ENCODE data around the gene CLEC18A. TPM values are rescaled to one million over a fixed set of nuclear protein-coding genes. Genes with fewer than 3 reads are reported as not detected.

Gene CLEC18A
- total RNA-seq, 2 experiments from 2014 or later = 0.99 to 1.0 TPM

DNA sequence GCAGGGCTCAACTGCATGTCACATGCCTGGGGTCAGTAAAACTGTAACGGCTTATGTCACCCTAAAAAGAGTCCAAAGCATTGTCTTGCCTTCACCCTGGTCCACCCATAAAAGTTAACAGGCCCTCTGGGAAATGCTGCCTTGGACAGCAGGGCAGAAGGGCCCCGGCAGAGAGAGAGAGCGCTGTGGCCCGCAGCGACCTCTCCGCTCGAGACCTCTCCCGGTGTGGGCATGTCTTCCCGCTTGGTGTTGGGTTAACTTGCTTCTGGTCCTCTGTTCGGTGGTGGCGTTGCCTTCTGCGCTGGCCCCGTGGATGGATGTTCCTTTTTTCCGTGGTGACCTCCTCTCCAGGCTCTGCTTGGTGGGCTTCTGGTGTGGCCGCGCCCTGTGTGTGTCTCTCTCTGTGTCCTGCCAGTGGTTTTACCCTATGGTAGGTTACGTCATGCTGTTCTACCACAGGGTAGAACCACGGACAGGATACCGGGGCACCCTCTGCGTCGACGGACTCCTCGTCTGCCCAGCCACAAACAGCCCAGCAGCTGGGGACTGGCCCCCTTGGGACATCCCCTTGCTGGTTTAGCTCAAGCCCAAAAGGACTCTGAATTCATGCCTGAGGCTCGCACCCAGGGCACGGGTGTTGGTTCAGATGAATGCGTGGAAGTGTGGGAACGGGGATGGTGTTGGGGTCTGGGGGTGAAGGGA, 18.3 kb upstream of the CLEC18A start:
- Mint-ChIP-seq H3K4me1 (no peaks in the 10 kb centered on the region), H3K27ac (no peak overlapping the region), H3K36me3 (ENCODE audit: low read depth) (peaks cover 22% of the 10 kb centered on the region), H3K27me3 (no peaks in the 10 kb centered on the region), H3K4me3 (no peak overlapping the region), H3K9me3 (no peaks in the 10 kb centered on the region)
- DNase-seq = no peak
- ChIA-PET POLR2A (no interaction called here), CTCF (no interaction called here)

DNA sequence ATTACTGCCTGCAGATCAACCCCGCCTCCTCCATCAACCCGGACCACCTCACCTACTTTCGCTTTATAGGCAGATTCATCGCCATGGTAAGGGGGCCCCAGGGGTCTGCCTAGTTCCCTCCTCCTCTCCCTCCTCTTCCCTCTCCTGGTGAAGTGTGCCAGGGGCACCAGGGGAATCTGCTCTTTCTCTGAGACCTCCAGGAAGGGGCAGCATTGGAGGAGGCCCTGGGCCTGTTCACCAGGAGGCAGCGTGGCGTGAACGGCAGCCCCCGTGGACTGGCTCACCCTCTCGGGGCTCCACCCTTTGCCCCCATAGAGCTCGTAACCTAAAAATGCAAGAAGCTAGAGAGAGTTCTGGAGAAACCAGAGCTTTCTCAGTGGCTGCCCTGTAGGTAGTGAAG, 17.1 kb upstream of the CLEC18A start:
- no peaks in the 10 kb centered on the region for H3K9me3 Mint-ChIP-seq
- H3K36me3 Mint-ChIP-seq (ENCODE audit: low read depth) = peaks cover 22% of the 10 kb centered on the region
- no peak overlapping the region for H3K4me3 Mint-ChIP-seq
- POLR2A ChIA-PET = no interaction called here
- DNase-seq = no peak
- no peaks in the 10 kb centered on the region for H3K27me3 Mint-ChIP-seq
- no peak overlapping the region for H3K27ac Mint-ChIP-seq
- no peaks in the 10 kb centered on the region for H3K4me1 Mint-ChIP-seq
- CTCF ChIA-PET = interaction anchor here (0.8 kb wide), 1 partner anchor 8 kb away, joined by 3 read pairs; no protein-coding TSS in a partner anchor

DNA sequence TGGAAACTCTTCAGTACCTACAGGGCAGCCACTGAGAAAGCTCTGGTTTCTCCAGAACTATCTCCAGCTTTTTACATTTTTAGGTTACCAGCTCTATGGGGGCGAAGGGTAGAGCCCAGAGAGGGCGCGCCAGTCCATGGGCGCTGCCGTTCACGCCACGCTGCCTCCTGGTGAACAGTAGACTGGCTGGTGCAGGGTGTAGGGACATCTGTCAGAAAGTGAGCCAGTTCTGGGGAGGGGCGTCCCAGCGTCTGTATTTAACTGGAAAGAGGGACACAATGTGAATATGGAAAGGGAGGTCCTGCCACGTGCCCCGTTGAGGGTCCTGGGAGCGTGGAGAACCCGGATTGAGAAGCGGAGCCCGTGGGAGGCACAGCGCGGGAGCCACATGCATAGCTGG, 16.4 kb upstream of the CLEC18A start:
- H3K36me3 Mint-ChIP-seq (ENCODE audit: low read depth) = peaks cover 22% of the 10 kb centered on the region

DNA sequence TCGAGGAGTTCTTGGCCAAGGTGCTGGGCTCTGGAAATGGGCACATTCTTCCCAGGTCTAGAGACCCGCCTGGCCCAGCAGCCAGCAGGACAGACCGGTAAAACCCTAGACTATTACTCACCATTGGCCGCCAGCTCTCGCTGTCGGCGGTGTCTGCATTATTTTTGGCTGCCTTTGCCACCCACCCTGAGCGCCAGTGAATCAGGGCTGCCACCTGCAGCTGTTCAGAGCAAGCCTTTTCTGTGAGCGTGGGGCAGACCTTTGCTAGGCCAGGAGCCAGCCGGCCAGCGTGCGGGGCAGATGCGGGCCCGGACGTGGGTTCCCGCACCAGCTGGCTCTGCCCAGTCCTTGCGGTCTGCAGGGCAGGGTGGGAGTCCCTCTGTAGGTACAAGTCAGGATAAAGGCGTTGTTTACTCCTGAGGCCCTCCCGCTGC, 15.8 kb upstream of the CLEC18A start:
- Mint-ChIP-seq H3K4me3 (no peak overlapping the region), H3K36me3 (ENCODE audit: low read depth) (peaks cover 19% of the 10 kb centered on the region), H3K27ac (no peak overlapping the region), H3K9me3 (no peaks in the 10 kb centered on the region), H3K4me1 (no peaks in the 10 kb centered on the region), H3K27me3 (no peaks in the 10 kb centered on the region)
- POLR2A ChIA-PET = no interaction called here
- no peak for DNase-seq
- CTCF ChIA-PET = interaction anchor here (0.6 to 0.8 kb wide), 3 partner anchors 9 to 1177 kb away, joined by 3 to 4 read pairs (median 4); no protein-coding TSS in a partner anchor

More for the DNA sequence above, 16.4 kb upstream of the CLEC18A start:
- Mint-ChIP-seq H3K9me3 (no peaks in the 10 kb centered on the region), H3K4me3 (no peak overlapping the region), H3K27me3 (no peaks in the 10 kb centered on the region), H3K27ac (no peak overlapping the region), H3K4me1 (no peaks in the 10 kb centered on the region)
- DNase-seq = no peak
- CTCF ChIA-PET = interaction anchor here (0.6 to 0.8 kb wide), 2 partner anchors 9 to 93 kb away, joined by 3 to 4 read pairs; no protein-coding TSS in a partner anchor
- POLR2A ChIA-PET = no interaction called here

DNA sequence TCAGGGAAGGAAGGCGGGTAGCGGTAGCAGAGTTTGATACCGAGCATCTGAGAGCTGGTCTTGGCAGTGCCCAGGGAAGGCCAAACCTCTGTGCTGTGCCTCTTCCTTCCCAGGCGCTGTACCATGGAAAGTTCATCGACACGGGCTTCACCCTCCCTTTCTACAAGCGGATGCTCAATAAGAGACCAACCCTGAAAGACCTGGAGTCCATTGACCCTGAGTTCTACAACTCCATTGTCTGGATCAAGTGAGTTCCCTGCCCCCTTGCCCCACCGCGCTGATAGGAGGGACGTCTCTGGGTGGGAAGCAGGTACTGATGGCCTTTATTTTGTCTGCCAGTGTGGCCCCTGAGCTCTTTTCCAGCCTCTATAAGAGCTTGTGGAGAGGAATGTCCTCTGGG, 15.4 kb upstream of the CLEC18A start:
- Mint-ChIP-seq H3K4me1 (no peaks in the 10 kb centered on the region), H3K27me3 (no peaks in the 10 kb centered on the region), H3K27ac (no peak overlapping the region), H3K9me3 (no peaks in the 10 kb centered on the region), H3K4me3 (no peak overlapping the region), H3K36me3 (ENCODE audit: low read depth) (peaks cover 19% of the 10 kb centered on the region)
- DNase-seq = no peak
- ChIA-PET CTCF (interaction anchor here (0.6 to 0.8 kb wide), 2 partner anchors 9 to 1178 kb away, joined by 3 to 4 read pairs; no protein-coding TSS in a partner anchor), POLR2A (no interaction called here)

DNA sequence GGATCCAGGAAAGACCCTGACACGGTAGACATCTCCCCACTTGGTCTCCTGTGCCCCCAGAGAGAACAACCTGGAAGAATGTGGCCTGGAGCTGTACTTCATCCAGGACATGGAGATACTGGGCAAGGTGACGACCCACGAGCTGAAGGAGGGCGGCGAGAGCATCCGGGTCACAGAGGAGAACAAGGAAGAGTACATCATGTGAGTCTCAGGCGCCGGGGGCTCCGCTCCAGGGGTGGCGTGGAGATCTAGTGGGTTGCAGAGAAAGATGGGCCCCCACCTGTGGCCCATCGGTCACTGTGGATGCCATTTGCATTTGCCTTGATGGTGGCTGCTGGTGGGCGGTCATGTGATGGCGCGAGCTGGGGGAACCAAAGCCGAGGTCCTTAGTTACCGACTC, 14.9 kb upstream of the CLEC18A start:
- Mint-ChIP-seq H3K4me1 (no peaks in the 10 kb centered on the region), H3K9me3 (no peaks in the 10 kb centered on the region), H3K36me3 (ENCODE audit: low read depth) (peaks cover 16% of the 10 kb centered on the region), H3K27me3 (no peaks in the 10 kb centered on the region), H3K4me3 (no peak overlapping the region), H3K27ac (no peak overlapping the region)
- ChIA-PET POLR2A (no interaction called here), CTCF (no interaction called here)
- DNase-seq = no peak

DNA sequence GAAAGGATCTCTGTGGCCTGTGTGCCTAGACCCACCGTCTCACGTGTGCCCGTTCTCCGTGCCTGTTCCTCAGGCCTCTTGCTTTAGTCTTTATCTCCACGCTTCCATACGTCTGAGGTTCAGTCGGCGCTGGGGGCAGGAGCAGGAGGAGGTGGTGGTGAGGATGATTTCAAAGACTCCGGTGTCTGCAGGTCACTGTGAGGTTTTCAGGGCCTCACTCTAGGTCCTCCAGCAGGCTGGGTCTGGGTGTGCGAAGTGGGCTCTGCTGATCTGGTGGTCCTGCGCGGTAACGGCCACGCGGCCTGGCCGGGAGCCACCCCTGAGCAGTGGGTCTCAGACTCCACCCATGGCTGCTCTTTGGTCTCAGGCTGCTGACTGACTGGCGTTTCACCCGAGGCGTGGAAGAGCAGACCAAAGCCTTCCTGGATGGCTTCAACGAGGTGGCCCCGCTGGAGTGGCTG, 14.4 kb upstream of the CLEC18A start:
- Mint-ChIP-seq H3K27me3 (no peaks in the 10 kb centered on the region), H3K4me1 (no peaks in the 10 kb centered on the region), H3K36me3 (ENCODE audit: low read depth) (peaks cover 15% of the 10 kb centered on the region), H3K9me3 (no peaks in the 10 kb centered on the region), H3K27ac (no peak overlapping the region), H3K4me3 (no peak overlapping the region)
- CTCF ChIA-PET = no interaction called here
- DNase-seq = no peak
- POLR2A ChIA-PET = no interaction called here

DNA sequence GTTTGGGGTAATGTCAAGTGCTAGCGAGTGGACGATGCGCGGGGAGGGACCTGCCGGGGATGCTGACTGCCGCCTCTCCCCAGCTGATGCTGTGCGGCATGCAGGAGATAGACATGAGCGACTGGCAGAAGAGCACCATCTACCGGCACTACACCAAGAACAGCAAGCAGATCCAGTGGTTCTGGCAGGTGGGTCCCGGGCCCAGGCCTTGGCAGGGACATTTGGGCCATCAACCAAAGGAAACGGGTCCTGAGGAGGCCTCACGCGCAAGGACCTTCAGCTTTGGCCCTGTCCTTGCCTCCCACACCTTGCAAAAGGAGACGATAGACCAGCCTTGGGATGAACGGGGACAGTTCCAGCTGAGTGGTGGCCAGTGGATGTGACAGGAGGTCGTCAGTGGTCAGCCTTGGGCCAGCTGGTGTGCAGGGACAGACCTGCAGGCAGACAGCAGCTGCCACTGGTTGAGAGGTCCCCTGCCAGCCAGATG, 13.6 kb upstream of the CLEC18A start:
- Mint-ChIP-seq H3K9me3 (no peaks in the 10 kb centered on the region), H3K27ac (no peak overlapping the region), H3K4me3 (no peak overlapping the region), H3K4me1 (no peaks in the 10 kb centered on the region), H3K36me3 (ENCODE audit: low read depth) (peaks cover 15% of the 10 kb centered on the region), H3K27me3 (no peaks in the 10 kb centered on the region)
- ChIA-PET CTCF (no interaction called here), POLR2A (no interaction called here)
- no peak for DNase-seq

DNA sequence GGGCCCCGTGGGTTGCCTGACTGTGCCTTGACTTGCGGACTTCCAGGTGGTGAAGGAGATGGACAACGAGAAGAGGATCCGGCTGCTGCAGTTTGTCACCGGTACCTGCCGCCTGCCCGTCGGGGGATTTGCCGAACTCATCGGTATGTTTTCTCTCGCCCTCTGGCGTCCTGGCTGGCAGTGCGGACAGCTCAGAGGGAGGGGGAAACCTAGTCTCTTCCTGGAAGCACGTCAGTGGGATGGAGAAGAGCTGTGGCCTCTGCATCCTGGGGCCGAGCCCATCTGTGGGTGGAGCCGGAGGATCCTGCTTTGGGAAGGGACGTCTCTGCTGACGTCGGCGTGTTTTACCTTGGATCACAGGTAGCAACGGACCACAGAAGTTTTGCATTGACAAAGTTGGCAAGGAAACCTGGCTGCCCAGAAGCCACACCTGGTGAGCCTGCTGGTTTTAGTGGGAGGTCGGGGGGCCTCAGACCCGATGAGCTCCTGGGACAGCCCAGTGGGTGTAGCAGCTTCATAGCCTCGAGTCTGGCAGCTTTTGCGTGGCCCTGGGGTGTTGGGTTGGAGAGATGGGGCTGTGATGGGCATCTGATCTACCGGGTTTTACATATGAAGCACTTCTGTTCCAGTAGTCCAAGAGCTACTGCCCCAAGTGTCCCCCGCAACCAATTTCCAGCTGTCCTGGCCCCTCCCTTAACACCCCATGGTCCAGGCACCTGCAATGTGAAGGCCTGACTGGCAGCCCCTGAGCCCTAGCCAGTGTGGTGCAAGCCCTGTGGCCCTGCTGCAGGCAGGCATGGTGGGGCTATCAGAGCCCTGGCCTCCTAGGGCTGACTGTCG, 11.9 kb upstream of the CLEC18A start:
- no peaks in the 10 kb centered on the region for H3K9me3 Mint-ChIP-seq
- no peaks in the 10 kb centered on the region for H3K27me3 Mint-ChIP-seq
- ChIA-PET CTCF (interaction anchor here (1.1 to 1.5 kb wide), 2 partner anchors 9 to 12 kb away, joined by 3 to 4 read pairs; no protein-coding TSS in a partner anchor), POLR2A (no interaction called here)
- no peak overlapping the region for H3K4me3 Mint-ChIP-seq
- no peaks in the 10 kb centered on the region for H3K4me1 Mint-ChIP-seq
- no peak for DNase-seq
- H3K36me3 Mint-ChIP-seq (ENCODE audit: low read depth) = peaks cover 13% of the 10 kb centered on the region
- H3K27ac Mint-ChIP-seq = no peak overlapping the region

DNA sequence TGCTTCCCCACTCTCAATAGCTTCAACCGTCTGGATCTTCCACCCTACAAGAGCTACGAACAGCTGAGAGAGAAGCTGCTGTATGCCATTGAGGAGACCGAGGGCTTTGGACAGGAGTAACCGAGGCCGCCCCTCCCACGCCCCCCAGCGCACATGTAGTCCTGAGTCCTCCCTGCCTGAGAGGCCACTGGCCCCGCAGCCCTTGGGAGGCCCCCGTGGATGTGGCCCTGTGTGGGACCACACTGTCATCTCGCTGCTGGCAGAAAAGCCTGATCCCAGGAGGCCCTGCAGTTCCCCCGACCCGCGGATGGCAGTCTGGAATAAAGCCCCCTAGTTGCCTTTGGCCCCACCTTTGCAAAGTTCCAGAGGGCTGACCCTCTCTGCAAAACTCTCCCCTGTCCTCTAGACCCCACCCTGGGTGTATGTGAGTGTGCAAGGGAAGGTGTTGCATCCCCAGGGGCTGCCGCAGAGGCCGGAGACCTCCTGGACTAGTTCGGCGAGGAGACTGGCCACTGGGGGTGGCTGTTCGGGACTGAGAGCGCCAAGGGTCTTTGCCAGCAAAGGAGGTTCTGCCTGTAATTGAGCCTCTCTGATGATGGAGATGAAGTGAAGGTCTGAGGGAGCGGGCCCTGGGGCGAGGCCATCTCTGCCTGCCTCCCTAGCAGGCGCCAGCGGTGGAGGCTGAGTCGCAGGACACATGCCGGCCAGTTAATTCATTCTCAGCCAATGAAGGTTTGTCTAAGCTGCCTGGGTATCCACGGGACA, 11.1 kb upstream of the CLEC18A start:
- H3K4me1 Mint-ChIP-seq = no peaks in the 10 kb centered on the region
- no peaks in the 10 kb centered on the region for H3K27me3 Mint-ChIP-seq
- H3K36me3 Mint-ChIP-seq (ENCODE audit: low read depth) = peaks cover 13% of the 10 kb centered on the region
- ChIA-PET POLR2A (no interaction called here), CTCF (interaction anchor here (1.1 to 1.5 kb wide), 2 partner anchors 10 to 13 kb away, joined by 3 to 4 read pairs; no protein-coding TSS in a partner anchor)
- no peaks in the 10 kb centered on the region for H3K9me3 Mint-ChIP-seq
- no peak for DNase-seq
- no peak overlapping the region for H3K27ac Mint-ChIP-seq
- no peak overlapping the region for H3K4me3 Mint-ChIP-seq

DNA sequence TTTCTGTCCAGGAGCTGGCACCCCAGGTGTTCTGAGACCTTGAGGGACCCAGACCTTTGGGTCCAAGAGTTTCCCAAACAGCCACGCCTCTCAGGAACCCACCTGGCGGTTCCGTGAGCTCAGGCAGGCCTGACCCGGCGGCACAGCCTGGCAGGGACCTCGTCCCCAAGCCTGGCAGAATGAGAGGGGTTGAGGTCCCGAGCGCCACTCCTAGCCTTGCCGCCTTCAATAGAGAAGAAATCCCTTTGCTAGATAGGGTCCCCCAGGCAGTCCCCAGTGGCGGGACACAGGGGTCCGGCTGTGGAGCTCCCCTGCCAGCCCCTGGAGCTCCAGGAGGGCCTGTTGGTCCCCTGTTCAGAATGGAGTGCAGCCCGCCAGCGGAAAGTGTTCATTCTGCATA, 10.5 kb upstream of the CLEC18A start:
- Mint-ChIP-seq H3K36me3 (ENCODE audit: low read depth) (peaks cover 13% of the 10 kb centered on the region), H3K4me3 (no peak overlapping the region), H3K9me3 (no peaks in the 10 kb centered on the region), H3K27me3 (no peaks in the 10 kb centered on the region), H3K27ac (no peak overlapping the region), H3K4me1 (no peaks in the 10 kb centered on the region)
- no peak for DNase-seq
- ChIA-PET CTCF (no interaction called here), POLR2A (no interaction called here)

DNA sequence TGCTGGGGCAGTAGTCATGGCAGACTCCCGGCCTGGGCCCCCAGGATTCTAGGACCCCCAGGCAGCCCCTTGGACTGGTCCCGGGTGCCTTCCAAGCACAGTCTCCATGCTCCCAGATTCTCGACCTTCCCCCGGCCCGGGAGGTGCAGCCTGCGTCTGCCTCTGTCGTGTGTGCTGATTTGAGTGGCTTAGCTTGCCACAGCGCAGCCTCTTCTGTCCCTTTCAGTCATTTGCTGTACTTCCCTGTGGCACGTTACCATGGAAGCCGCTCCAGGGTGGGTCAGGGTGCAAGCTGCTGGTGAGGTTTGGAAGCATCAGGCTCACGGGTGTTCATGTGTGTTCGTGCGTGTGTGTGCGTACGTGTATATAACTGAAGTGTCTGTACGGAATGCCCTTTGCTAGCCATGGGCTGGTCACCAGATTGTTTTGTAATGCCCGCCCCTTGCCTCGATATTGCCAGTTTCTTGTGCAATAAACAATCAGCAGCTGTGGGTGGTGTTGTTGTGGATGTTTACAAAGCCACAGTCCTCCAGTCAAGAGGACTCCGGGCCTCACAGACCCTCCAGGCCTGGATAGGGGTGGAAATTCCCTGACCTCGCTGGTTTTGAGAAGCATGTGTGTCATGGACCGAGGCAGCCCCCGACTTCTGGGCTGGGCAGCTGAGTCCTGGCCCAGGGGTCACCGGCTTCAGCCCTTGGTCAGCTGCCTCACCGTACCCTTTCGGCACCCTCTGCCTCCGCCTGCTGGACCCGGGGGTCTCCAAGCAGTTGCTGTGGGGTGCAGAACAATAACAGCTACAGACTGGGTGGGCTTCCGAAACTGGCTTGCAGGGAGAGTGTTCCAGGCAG, 9.7 kb upstream of the CLEC18A start:
- ChIA-PET POLR2A (no interaction called here), CTCF (interaction anchor here (0.6 kb wide), 1 partner anchor 233 kb away, joined by 3 read pairs; no protein-coding TSS in a partner anchor)
- DNase-seq = no peak
- Mint-ChIP-seq H3K27me3 (no peaks in the 10 kb centered on the region), H3K4me1 (no peaks in the 10 kb centered on the region), H3K4me3 (no peak overlapping the region), H3K27ac (no peak overlapping the region), H3K36me3 (ENCODE audit: low read depth) (peaks cover 7% of the 10 kb centered on the region), H3K9me3 (no peaks in the 10 kb centered on the region)

Measured in activated CD4-positive, alpha-beta T cell treated with anti-CD3 and anti-CD28 coated beads, Interleukin-2, amount 10 ng/mL, durations not matched to agents 7 days and 5 days (primary cell).